GM20000 (cell line): ENCODE data around the gene HENMT1.

Experiments
- DNase-seq: peaks from one replicate; pipeline ENCODE4 v3.0.0; 2012; ENCODE audit warnings: low spot score
- TF ChIP-seq, protein P1 (sequence below): IDR thresholded peaks from 2 replicates; pipeline ENCODE4 v1.5.1; 2012; ENCODE audit warnings: mild to moderate bottlenecking, control low read depth; ENCODE audit errors: extremely low read depth, missing control alignments

Gene HENMT1

DNA sequence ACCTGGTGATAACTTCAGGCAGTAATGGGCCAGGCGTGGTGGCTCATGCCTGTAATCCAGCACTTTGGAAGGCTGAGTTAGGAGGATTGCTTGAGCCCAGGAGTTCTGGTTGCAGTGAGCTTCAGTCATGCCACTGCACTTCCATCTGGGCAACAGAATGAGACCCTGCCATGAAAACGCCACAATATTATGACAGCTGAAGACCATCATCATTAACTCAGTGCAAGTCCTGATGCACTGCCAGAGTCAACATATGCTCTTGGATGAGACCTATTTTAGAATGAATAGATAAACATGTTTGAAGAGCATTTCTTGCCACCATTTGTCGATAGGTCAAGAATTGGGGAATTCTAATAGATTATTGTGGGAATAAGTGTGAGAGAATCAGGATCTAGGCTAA is 26.4 kb downstream of the HENMT1 start:
- TF ChIP-seq, protein P1, sequence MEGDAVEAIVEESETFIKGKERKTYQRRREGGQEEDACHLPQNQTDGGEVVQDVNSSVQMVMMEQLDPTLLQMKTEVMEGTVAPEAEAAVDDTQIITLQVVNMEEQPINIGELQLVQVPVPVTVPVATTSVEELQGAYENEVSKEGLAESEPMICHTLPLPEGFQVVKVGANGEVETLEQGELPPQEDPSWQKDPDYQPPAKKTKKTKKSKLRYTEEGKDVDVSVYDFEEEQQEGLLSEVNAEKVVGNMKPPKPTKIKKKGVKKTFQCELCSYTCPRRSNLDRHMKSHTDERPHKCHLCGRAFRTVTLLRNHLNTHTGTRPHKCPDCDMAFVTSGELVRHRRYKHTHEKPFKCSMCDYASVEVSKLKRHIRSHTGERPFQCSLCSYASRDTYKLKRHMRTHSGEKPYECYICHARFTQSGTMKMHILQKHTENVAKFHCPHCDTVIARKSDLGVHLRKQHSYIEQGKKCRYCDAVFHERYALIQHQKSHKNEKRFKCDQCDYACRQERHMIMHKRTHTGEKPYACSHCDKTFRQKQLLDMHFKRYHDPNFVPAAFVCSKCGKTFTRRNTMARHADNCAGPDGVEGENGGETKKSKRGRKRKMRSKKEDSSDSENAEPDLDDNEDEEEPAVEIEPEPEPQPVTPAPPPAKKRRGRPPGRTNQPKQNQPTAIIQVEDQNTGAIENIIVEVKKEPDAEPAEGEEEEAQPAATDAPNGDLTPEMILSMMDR = no peak
- DNase-seq = no peak

DNA sequence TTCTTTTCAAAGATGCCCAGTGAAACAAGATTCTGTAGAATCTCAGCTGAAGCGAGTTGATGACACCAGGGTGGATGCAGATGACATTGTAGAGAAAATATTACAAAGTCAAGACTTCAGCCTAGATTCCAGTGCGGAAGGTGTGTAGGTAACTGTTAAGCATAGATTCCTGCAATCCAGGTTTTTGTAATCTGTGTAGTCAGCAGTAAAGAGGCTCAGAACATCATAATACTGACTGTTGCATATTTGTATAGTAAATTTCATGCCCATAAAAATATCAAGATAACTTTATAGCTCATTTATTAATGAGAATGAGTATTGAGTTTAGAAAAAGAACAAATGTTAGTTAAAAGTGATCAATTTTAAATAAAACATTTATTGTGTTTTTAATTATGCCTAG is 32.2 kb downstream of the HENMT1 start:
- no peak for DNase-seq
- TF ChIP-seq, protein P1 = no peak

DNA sequence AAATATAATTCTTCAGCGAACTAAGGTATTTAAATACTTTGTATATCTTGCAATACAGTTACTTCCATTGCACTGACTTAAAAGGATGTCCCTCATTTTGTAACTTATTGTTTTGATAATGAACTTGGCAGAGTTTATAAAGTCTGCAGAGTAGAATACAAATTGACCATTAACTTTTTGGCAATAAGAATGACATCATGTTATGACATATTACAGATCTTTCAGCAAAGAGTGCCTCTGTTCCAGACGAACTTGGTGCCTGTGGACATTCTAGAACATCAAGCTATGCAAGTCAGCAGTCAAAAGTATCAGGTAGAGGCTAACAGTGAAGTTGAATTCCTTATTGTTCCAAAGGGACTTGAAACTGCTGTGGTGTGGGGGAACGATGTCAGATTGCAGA is 32.9 kb downstream of the HENMT1 start:
- DNase-seq = no peak
- TF ChIP-seq, protein P1 = no peak

DNA sequence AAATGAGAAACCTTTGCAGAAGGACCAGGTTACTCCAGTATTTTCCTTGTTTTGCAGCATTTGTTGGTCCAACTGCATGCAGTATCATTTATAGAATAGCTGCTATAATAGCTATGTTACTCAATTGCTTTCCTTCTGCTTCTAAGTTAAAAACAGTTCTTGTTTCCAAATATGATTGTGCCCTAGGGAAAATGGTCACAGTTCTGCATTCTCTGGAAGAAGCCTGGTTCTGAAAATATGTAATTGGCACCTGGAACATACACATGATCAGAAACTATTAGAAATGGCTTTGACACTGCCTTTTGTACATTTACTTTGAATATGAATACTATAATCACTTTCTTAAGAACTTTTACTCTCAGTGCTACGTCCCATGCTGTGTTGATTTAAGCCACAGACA is 33.6 kb downstream of the HENMT1 start:
- TF ChIP-seq, protein P1 = no peak
- no peak for DNase-seq

- TF ChIP-seq, protein P1 = no peak
Measured at GRCh38 chr1:108624069-108624468, 36.8 kb downstream of the HENMT1 start.

GRCh38 chr1:108617724-108618056 is 43.2 kb downstream of the HENMT1 start:
- DNase-seq = no peak

More at GRCh38 chr1:108624069-108624468, 36.8 kb downstream of the HENMT1 start:
- DNase-seq = no peak

GRCh38 chr1:108617008-108617723 is 43.7 kb downstream of the HENMT1 start:
- DNase-seq = no peak

More at GRCh38 chr1:108617724-108618056, 43.2 kb downstream of the HENMT1 start:
- TF ChIP-seq, protein P1 = no peak

More at GRCh38 chr1:108617008-108617723, 43.7 kb downstream of the HENMT1 start:
- TF ChIP-seq, protein P1 = no peak
